ENCODE measurements around the gene RND1. TPM values are rescaled to one million over a fixed set of nuclear protein-coding genes. Genes with fewer than 3 reads are reported as not detected.

Gene RND1
- total RNA-seq, 1 experiment from 2014 or later = 0.88 TPM

- peak; percentile 91 for DNase-seq (ENCODE audit: low spot score)
- in situ Hi-C loops (cut with HindIII; ENCODE audit: low sequenced_read_pairs) = no loop called here
Observed at GRCh38 chr12:48815126-48816110, 50.3 kb downstream of the RND1 start.

DNA sequence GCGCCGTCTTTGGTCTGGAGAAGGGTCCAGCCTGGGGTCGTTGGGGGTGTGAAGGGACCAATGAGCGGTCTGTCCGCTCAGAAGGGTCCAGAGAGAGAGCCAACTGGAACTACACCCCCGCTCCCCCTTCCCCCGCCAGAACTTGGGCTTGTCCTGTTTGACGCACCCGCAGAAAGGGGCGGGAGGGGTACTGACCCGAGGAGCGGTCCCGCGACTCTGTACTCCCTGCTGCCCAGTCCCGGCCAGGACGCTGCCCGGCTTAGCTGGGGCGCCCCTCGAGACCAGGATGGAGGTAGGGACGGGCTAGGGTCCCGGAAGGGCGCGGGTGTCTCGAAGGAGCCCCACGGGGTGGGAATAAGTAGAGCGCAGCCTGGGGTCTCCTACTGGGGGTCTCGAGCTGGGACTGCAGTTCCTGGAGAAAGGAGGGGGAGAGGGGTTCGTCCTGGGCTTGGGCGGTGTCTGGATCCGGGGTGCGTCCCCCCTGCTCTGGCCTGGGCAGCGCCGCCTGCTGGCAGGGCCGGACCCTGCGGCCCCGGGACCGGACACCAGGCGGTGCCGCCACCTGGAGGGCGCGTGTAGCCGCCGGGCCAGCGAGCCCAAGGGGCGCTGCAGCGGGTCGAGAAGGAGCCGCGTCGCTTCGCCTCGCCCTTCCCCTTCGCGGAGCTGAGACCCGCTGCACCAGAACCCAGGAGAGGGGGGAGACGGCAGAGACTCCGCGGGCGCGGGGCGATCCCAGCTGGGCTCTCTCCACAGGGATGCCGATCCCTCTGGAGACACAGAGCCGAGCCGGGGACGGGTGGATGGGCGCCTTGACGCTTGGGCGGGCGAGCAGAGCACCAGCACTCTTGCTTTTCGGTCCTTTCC is 51.2 kb downstream of the RND1 start:
- in situ Hi-C loops (cut with HindIII; ENCODE audit: low sequenced_read_pairs) = no loop called here
- DNase-seq (ENCODE audit: low spot score) = peak; percentile 47

DNA sequence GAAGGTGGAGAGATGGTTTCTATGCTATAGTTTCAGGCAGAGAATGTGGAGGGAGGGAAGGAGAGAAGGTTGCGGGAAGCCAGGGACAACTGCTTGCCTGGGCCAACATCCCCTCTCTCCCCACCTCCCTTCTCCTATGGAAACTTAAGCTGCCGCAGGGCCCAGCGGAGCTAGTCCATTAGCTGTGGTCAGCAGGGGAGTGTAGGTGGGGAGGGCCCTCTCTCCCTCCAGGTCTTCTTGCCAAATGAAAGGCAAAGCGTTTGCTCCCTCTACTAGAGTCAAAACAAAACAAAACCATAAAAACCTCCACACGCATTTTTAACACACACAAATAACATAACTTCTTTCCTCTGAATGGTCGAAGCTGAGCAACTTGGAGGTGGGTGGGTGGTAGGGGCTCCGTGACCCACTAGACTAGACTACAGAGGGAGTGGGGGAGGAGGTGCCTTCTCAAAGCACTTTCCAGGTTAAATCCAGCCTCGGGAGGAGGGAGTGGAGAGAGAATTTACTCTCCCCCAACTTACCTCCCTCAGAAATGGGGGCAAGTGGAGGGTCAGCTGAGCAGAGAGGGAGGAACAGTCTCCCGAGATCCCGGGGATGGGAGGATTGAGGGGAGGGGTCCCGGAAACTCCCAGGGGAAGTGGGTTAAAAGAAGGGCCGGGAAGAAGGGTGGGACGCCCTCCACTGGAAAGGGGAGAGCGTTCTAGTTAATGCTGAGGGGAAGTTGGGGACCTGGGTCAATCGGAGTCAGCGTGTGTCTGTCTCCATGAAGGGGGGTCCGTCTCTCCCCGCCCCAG is 52.0 kb downstream of the RND1 start:
- in situ Hi-C loops (cut with HindIII; ENCODE audit: low sequenced_read_pairs) = no loop called here

GRCh38 chr12:48812389-48812788 is 53.3 kb downstream of the RND1 start:
- no peak for DNase-seq (ENCODE audit: low spot score)
- in situ Hi-C loops (cut with HindIII; ENCODE audit: low sequenced_read_pairs) = no loop called here

More for the DNA sequence above, 52.0 kb downstream of the RND1 start:
- peak; percentile 41 for DNase-seq (ENCODE audit: low spot score)

GRCh38 chr12:48811437-48812090 is 54.1 kb downstream of the RND1 start:
- DNase-seq (ENCODE audit: low spot score) = no peak
- in situ Hi-C loops (cut with HindIII; ENCODE audit: low sequenced_read_pairs) = no loop called here

- in situ Hi-C loops (cut with HindIII; ENCODE audit: low sequenced_read_pairs) = no loop called here
- no peak for DNase-seq (ENCODE audit: low spot score)
Observed at GRCh38 chr12:48810903-48811431, 54.7 kb downstream of the RND1 start.

DNA sequence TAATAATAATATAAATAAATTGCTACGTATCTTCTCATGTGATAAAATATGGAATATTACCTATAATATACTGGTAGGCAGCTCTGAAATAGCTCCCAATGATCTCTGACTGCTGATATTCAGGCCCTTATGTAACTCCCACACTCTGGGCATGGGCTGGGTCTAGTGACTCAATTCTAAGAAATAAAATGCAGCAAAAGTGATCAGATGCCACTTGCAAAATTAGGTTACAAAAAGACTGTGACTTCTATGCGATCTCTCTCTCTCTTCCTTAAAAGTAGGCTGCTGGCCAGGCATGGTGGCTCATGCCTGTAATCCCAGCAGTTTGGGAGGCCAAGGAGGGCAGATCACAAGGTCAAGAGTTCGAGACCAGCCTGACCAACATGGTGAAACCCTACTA is 57.7 kb downstream of the RND1 start:
- DNase-seq (ENCODE audit: low spot score) = no peak
- in situ Hi-C loops (cut with HindIII; ENCODE audit: low sequenced_read_pairs) = no loop called here

Other genes starting within 250 kb of the RND1 start
- gene KANSL2, start 183.6 kb downstream of the RND1 start, total RNA-seq (2014; rRNA removed; shearing (Covaris generic)) = 86.2 and 122 TPM in 2 replicates
- gene CCNT1, start 149.2 kb downstream of the RND1 start, total RNA-seq (2014; rRNA removed; shearing (Covaris generic)) = 17.5 and 29.7 TPM in 2 replicates
- 23.1 and 29.8 TPM in 2 replicates for gene ADCY6, start 76.8 kb downstream of the RND1 start, total RNA-seq (2014; rRNA removed; shearing (Covaris generic))
- gene CACNB3, start 47.4 kb downstream of the RND1 start, total RNA-seq (2014; rRNA removed; shearing (Covaris generic)) = 2.9 and 17.2 TPM in 2 replicates
- gene DDX23, start 13.7 kb downstream of the RND1 start, total RNA-seq (2014; rRNA removed; shearing (Covaris generic)) = 73.4 and 87.1 TPM in 2 replicates
- 2.0 and 2.8 TPM in 2 replicates for gene FKBP11, start 59.6 kb upstream of the RND1 start, total RNA-seq (2014; rRNA removed; shearing (Covaris generic))
- gene ARF3, start 91.6 kb upstream of the RND1 start, total RNA-seq (2014; rRNA removed; shearing (Covaris generic)) = 118 and 141 TPM in 2 replicates
- 3.9 and 10.1 TPM in 2 replicates for gene WNT10B, start 105.9 kb upstream of the RND1 start, total RNA-seq (2014; rRNA removed; shearing (Covaris generic))
- not detected in 2 replicates for gene WNT1, start 112.5 kb upstream of the RND1 start, total RNA-seq (2014; rRNA removed; shearing (Covaris generic))
- 2.3 and 5.2 TPM in 2 replicates for gene DDN, start 133.5 kb upstream of the RND1 start, total RNA-seq (2014; rRNA removed; shearing (Covaris generic))
- 63.5 and 71.2 TPM in 2 replicates for gene PRKAG1, start 152.9 kb upstream of the RND1 start, total RNA-seq (2014; rRNA removed; shearing (Covaris generic))
- 13.8 and 18.6 TPM in 2 replicates for gene KMT2D, start 194.9 kb upstream of the RND1 start, total RNA-seq (2014; rRNA removed; shearing (Covaris generic))
- 2.5 and 3.5 TPM in 2 replicates for gene RHEBL1, start 204.1 kb upstream of the RND1 start, total RNA-seq (2014; rRNA removed; shearing (Covaris generic))
- 0.06 TPM in 1 of 2 replicates, not detected in the other for gene DHH, start 228.9 kb upstream of the RND1 start, total RNA-seq (2014; rRNA removed; shearing (Covaris generic))
- 26.8 and 40.8 TPM in 2 replicates for gene LMBR1L, start 245.0 kb upstream of the RND1 start, total RNA-seq (2014; rRNA removed; shearing (Covaris generic))

All from G401 (cell line).